AG09309 (cell line): ENCODE measurements around the gene ITGB6.

ENCODE experiments used
- DNase-seq: peaks from one replicate; pipeline ENCODE4 v3.0.0-alpha.2; 2010; ENCODE audit warnings: low read depth
- H3K4me3 ChIP-seq: 2 replicates; pipeline ENCODE4 v1.5.1; 2011; ENCODE audit warnings: mild to moderate bottlenecking, low read depth, low read length, moderate library complexity; ENCODE audit not compliant: control insufficient read depth
- CTCF ChIP-seq: IDR thresholded peaks from 2 replicates; pipeline ENCODE4 v1.5.1; 2011; ENCODE audit warnings: mild to moderate bottlenecking, low read depth, low read length, inconsistent platforms; ENCODE audit not compliant: insufficient read depth, control insufficient read depth; ENCODE audit errors: missing control alignments

Gene ITGB6

GRCh38 chr2:160109243-160109642 is 90.8 kb downstream of the ITGB6 start:
- TF ChIP-seq CTCF: no peak
- no peak for DNase-seq
- H3K4me3 ChIP-seq: no peak overlapping the region

DNA sequence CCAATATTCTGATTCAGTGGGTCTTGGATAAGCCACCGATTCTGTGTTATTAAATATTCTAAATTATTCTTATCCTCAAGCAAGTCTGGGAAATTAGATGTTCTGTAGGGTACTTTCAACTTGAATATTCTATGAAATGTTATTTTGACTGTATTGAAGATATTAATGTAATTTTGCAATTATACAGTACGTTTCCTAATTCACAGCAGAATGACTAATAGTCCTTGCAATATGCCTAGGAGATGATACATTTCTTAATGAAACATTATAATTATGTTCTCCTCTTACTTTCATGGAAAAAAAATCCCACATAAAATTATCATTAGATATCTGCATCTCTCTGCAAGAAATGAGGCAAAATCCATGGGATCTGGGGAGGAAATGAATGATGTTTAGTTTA is 91.4 kb downstream of the ITGB6 start:
- no peak for DNase-seq
- TF ChIP-seq CTCF: no peak
- no peak overlapping the region for H3K4me3 ChIP-seq

GRCh38 chr2:160105366-160105765 is 94.7 kb downstream of the ITGB6 start:
- TF ChIP-seq CTCF: no peak
- no peak overlapping the region for H3K4me3 ChIP-seq
- no peak for DNase-seq

GRCh38 chr2:160104115-160104514 is 96.0 kb downstream of the ITGB6 start:
- no peak for DNase-seq
- no peak overlapping the region for H3K4me3 ChIP-seq
- no peak for TF ChIP-seq CTCF

DNA sequence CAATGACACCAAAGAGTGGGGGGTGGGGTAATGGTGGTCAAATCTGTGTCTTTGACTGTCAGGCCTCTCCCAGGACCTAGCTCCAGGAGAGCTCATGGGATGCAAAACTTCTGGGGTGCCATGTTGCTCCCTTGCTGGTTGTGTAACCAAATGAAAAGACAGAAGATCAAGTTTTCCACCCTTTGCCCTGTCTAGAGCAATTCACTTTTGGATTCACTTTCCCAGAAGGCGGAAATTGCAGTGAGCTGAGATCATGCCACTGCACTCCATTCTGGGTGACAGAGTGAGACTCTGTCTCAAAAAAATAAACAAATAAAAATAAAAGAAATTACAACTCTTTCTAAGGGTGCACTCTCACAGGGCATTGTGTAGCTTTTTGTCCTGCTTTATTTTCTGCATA is 102.7 kb downstream of the ITGB6 start:
- no peak for DNase-seq
- H3K4me3 ChIP-seq: no peak overlapping the region
- no peak for TF ChIP-seq CTCF

DNA sequence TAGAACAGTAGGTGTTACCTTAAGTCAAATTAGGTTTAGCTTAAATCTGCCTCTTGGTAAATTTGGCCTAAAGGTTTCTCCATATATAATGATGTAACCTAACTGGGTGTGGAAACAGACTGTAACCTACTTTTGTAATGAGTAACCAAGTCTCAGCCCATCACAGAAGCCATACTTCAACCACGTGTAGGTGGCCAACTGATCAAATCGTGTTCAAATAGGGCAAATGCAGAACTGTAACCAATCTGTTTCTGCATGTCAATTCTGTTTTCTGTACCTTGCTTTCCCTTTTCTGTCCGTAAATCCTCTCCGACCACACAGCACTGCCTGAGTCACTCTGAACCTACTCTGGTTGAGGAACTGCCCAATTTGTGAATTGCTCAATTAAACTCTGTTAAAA is 103.7 kb downstream of the ITGB6 start:
- TF ChIP-seq CTCF: no peak
- DNase-seq: no peak
- no peak overlapping the region for H3K4me3 ChIP-seq

DNA sequence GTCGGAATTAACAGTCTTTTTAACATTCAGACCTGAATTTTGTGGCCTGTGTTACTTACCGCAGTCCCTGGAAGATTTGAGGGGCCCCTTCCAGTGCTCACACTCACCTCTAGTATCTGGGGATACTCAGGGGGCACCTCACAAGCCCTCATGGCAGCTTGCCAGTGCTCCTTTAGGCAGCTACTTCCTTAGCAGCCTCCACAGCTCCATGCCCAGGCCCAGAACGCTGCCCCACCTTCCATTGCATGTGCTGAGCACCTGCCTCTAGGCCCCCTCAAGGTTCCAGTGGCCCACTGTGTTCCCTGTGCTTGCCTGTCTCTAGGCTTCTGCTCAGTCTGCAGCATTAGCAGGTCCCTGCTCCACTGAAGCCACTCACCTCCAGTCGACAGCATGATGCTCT is 107.6 kb downstream of the ITGB6 start:
- no peak for TF ChIP-seq CTCF

More for the DNA sequence above, 107.6 kb downstream of the ITGB6 start:
- H3K4me3 ChIP-seq: no peak overlapping the region
- DNase-seq: no peak
